ENCODE results near the gene TOP3A. TPM values are rescaled to one million over a fixed set of nuclear protein-coding genes. Genes with fewer than 3 reads are reported as not detected.

TOP3A gene
- total RNA-seq, 1 donor from 2014 or later = 41.5 TPM

- Mint-ChIP-seq H3K4me3 (ENCODE audit: unreplicated experiment) (peak overlapping the region; percentile 71), H3K4me1 (ENCODE audit: unreplicated experiment) (peaks cover 29% of the 10 kb centered on the region), H3K27me3 (ENCODE audit: unreplicated experiment) (no peaks in the 10 kb centered on the region), H3K27ac (ENCODE audit: unreplicated experiment) (peak overlapping the region; percentile 85), H3K36me3 (ENCODE audit: unreplicated experiment) (no peaks in the 10 kb centered on the region), H3K9me3 (ENCODE audit: unreplicated experiment) (no peaks in the 10 kb centered on the region)
- no peak for DNase-seq (ENCODE audit: extremely low spot score, unreplicated experiment)
- TF ChIP-seq CTCF (IDR thresholded peaks at IDR 0.05) = no peak
Observed at GRCh38 chr17:18224387-18225120, 90.2 kb downstream of the TOP3A start.

- H3K4me1 Mint-ChIP-seq (ENCODE audit: unreplicated experiment) = peaks cover 33% of the 10 kb centered on the region
- no peaks in the 10 kb centered on the region for H3K36me3 Mint-ChIP-seq (ENCODE audit: unreplicated experiment)
- no peak for DNase-seq (ENCODE audit: extremely low spot score, unreplicated experiment)
- no peak for TF ChIP-seq CTCF (IDR thresholded peaks at IDR 0.05)
- no peak overlapping the region for H3K4me3 Mint-ChIP-seq (ENCODE audit: unreplicated experiment)
- H3K27ac Mint-ChIP-seq (ENCODE audit: unreplicated experiment) = no peak overlapping the region
- no peaks in the 10 kb centered on the region for H3K27me3 Mint-ChIP-seq (ENCODE audit: unreplicated experiment)
- H3K9me3 Mint-ChIP-seq (ENCODE audit: unreplicated experiment) = no peaks in the 10 kb centered on the region
Observed at GRCh38 chr17:18224053-18224386, 90.8 kb downstream of the TOP3A start.

Small RNAs within 50 kb of the gene (microRNA-seq; reads per million reads assigned to microRNA genes)
- not detected for gene MIR6778 (ENCODE audit: unreplicated experiment)

Other genes with a start within 250 kb of the TOP3A start
- 40.8 and 41.2 TPM in 2 replicates for gene DRG2, start 227.0 kb downstream of the TOP3A start, total RNA-seq
- 0.21 and 0.37 TPM in 2 replicates for gene MYO15A, start 206.2 kb downstream of the TOP3A start, total RNA-seq
- 89.4 and 95.9 TPM in 2 replicates for gene ALKBH5, start 131.2 kb downstream of the TOP3A start, total RNA-seq
- 43.7 and 45.0 TPM in 2 replicates for gene LLGL1, start 89.4 kb downstream of the TOP3A start, total RNA-seq
- gene FLII, start 56.3 kb downstream of the TOP3A start, total RNA-seq = 212 and 214 TPM in 2 replicates
- 10.8 and 15.3 TPM in 2 replicates for gene MIEF2, start 54.3 kb downstream of the TOP3A start, total RNA-seq
- gene SMCR8, start 299 bp upstream of the TOP3A start, total RNA-seq = 19.8 and 21.2 TPM in 2 replicates
- 5.4 and 5.8 TPM in 2 replicates for gene SHMT1, start 48.6 kb upstream of the TOP3A start, total RNA-seq
- gene EVPLL, start 62.8 kb upstream of the TOP3A start, total RNA-seq = not detected in 2 replicates
- not detected in 2 replicates for gene LGALS9C, start 161.8 kb upstream of the TOP3A start, total RNA-seq

All from osteocyte (in vitro differentiated cells).